C4-2B (cell line): Measurements from ENCODE around the gene TMEM54.

Source experiments
- H3K27ac ChIP-seq: fragments of 450-650 bp; 2 replicates; pipeline ENCODE4 v1.5.1; 2017
- ZFX ChIP-seq: fragments of 450-650 bp; IDR thresholded peaks from 2 replicates; pipeline ENCODE4 v1.6.1; 2017
- TF ChIP-seq, protein P1 (sequence below): fragments of 450-650 bp; conservative IDR thresholded peaks from 2 replicates; pipeline ENCODE4 v1.5.1; 2017; ENCODE audit warnings: mild to moderate bottlenecking

TMEM54 gene

DNA sequence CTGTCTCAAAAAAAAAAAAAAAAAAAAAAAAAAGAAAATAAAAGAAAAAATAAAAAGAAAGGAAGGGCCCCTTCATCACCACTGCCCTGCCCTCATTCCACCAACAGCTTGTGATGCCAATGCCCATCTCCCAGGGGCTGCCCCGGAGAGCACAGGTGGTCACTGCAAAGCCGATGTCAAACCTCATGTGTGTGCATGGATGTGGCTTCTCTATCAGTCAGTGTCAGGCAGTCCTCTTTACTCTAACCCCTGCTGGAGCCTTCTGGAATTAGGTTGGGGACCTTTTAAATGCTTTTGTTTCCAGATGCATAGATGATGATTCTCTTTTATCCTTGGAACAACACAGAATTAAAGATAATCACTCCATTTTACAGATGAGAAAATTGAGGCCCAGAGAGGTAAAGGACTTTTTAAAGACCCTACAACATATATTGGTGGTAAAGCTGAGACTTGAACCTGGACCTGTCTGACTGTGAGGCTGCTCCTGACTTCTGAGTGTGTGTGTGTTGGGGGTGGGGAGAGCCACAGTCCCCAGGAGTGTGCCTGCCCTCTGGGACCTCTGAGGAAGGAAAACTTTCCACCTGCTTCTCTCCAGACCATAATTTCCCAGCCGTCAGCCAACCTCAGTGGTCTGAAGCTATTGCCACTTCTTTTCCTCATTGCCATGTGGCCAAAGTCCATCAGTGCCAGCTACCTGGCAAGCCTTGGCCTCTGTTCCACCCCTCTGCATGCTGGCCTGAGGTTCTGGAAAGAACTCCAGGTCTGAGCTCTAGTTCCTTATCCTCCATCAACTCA, 3.0 kb upstream of the TMEM54 start:
- H3K27ac ChIP-seq: peak overlapping the region; percentile 67
- TF ChIP-seq ZFX: no peak
- TF ChIP-seq, protein P1, sequence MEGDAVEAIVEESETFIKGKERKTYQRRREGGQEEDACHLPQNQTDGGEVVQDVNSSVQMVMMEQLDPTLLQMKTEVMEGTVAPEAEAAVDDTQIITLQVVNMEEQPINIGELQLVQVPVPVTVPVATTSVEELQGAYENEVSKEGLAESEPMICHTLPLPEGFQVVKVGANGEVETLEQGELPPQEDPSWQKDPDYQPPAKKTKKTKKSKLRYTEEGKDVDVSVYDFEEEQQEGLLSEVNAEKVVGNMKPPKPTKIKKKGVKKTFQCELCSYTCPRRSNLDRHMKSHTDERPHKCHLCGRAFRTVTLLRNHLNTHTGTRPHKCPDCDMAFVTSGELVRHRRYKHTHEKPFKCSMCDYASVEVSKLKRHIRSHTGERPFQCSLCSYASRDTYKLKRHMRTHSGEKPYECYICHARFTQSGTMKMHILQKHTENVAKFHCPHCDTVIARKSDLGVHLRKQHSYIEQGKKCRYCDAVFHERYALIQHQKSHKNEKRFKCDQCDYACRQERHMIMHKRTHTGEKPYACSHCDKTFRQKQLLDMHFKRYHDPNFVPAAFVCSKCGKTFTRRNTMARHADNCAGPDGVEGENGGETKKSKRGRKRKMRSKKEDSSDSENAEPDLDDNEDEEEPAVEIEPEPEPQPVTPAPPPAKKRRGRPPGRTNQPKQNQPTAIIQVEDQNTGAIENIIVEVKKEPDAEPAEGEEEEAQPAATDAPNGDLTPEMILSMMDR: no peak

DNA sequence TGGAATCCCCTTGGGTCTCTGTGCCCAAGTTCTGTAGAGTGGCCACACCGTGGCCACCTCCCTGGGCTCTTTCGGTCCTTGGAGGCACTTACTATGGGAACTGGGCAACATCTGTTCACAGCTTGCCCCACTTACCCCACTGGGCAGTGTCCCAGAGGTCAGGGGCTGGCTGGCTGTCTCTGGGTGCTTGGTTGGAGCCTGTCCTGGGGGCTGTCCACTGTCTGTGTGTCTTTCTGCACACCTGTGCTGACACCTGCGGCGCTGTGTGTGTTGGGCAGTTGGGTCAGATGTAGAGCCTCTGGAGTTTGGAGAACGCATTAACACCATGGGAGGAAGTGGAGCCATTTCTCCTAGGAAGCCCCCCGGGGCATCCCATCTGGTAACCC, 1.3 kb upstream of the TMEM54 start:
- no peak for TF ChIP-seq ZFX
- TF ChIP-seq, protein P1: no peak
- H3K27ac ChIP-seq: no peak overlapping the region

DNA sequence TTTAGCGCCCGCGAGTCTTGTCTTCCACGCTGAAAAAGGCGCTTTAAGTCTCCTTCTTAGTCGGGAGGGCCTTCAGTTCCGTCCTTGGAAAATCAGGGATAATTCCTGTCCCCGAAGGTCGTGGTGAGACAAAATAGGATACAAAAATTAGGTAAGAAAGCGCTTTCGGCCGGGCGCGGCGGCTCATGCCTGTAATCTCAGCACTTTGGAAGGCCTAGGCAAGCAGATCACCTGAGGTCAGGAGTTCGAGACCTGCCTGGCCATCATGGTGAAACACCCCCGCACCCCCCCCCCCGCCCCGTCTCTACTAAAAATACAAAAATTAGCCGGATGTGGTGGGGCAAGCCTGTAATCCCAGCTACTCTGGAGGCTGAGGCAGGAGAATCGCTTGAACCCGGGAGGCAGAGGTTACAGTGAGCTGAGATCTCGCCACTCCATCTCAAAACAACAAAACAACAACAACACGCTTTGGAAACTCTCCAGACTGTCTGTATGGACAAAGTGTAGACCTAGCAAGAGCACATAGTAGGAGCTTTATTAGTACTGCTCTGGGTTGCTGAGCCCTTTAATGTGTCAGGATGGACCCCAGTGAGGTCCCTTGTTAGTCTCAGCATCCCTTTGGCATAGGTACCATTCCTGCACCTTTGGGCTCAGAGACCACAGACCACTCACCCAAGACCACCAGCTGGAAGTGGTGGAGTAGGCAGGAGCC, 790 bp upstream of the TMEM54 start:
- no peak for TF ChIP-seq ZFX
- TF ChIP-seq, protein P1: no peak
- peak overlapping the region; percentile 81 for H3K27ac ChIP-seq

DNA sequence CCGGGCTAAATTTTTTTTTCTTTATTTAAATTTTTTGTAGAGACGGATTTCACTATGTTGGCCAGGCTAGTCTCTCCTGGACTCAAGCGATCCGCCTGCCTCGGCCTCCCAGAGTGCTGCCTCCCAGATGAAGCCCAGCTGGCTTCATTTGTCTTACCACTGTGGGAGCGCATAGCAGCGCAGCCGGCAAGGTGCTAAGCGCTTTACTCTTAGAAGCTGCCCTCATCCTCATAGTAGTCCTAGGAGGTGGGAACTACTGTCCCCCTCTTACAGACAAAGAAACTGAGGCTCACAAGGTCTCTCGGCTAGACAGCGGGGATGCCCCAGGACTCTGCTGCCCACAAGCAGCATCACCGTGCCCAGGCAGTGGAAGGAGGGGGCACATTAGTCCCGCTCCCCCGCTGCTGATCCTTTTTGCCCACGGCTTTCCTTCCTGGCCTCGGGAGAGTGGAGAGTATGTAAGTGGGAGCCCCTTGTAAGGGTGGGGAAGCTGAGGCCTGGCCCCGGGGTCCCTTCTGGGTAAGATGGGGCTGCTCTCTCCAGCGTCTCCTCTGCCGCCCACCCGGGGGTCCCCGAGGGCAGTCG, 726 bp downstream of the TMEM54 start:
- TF ChIP-seq, protein P1: no peak
- no peak for TF ChIP-seq ZFX
- H3K27ac ChIP-seq: peak overlapping the region; percentile 81

DNA sequence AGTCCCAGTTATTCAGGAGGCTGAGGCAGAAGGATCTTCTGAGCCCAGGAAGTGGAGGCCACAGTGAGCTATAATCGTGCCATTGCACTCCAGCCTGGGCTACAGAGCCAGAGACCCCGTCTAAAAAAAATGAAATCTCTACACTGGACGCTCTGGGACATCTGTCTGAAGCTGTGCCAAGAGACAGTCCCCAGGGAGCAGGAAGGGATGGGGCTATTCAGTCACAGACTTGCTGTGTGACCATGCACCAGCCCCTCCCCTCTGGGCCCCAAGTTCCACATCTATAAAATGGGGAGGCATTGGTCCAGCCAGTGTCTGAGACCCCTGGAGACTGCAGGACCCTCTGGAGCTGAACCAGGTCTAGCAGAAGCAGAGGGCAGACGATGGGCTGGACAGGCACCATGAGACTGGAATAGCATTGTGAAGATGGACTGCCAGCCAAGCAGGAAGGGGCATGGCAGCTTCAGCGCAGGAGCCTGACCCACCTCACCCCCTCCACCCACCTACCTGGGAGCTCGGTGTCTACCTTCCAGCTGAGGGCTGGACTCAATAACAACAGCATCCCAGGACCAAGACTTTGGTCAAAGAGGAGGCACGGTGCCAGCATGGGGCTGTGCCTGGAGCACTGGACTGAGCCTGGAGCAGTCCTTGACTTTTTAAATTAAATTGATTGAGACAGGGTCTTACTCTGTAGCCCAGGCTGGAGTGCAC, 1.4 kb downstream of the TMEM54 start:
- peak overlapping the region; percentile 81; the same call in 1 of the 2 replicates for H3K27ac ChIP-seq
- TF ChIP-seq, protein P1: no peak
- TF ChIP-seq ZFX: no peak

DNA sequence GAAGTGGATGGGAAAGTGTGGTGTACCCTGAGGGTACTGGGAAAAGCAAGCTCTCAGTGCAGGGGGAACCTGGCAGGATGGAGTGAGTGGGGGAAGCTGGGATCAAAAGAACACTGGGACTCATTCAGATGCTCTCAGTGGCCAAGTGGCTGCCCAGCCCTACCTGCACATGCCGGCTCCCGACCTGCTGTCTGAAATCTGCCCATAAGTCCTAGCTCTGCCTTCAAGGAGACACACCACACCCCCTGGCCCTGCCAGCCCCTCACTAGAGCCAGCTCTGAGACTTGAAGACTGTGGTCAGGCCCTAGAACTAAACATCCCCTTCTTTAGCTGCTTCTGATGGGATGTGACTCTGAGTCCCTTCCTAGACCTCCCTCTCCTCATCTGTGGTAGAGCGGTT, 2.2 kb downstream of the TMEM54 start:
- no peak for TF ChIP-seq ZFX
- TF ChIP-seq, protein P1: no peak
- H3K27ac ChIP-seq: no peak overlapping the region
